Measurements from ENCODE around the gene WAS. TPM values are rescaled to one million over a fixed set of nuclear protein-coding genes. Genes with fewer than 3 reads are reported as not detected.

The WAS gene
- total RNA-seq, 1 experiment from 2014 or later = 0.79 TPM

GRCh38 chrX:48711929-48712505, 28.4 kb downstream of the WAS start (continued):
- TF ChIP-seq ELF4 (CRISPR knock-in tag; IDR thresholded peaks at IDR 0.05; ENCODE audit: low read depth) = no peak
- TF ChIP-seq, protein P1, sequence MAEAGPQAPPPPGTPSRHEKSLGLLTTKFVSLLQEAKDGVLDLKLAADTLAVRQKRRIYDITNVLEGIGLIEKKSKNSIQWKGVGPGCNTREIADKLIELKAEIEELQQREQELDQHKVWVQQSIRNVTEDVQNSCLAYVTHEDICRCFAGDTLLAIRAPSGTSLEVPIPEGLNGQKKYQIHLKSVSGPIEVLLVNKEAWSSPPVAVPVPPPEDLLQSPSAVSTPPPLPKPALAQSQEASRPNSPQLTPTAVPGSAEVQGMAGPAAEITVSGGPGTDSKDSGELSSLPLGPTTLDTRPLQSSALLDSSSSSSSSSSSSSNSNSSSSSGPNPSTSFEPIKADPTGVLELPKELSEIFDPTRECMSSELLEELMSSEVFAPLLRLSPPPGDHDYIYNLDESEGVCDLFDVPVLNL (CRISPR knock-in tag; IDR thresholded peaks at IDR 0.05; ENCODE audit: borderline replicate concordance, low read depth) = no peak

DNA sequence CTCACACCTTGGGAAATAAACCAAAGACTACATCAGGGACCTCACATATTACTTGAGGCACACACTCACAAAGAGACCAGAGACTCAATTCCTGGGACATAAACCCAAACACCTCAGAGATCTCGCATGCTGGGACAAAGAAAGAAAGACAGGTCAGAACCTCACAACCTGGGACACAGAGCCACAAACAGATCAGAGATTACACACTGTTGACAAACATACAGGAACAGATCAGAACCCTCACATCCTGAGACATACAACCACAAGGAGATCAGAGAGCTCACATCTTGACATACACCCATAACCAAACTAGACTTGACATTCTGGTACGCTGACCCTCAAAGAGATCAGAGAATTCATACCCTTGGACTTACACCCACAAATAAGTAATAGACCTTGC, 30.2 kb downstream of the WAS start:
- Mint-ChIP-seq H3K27ac (peak overlapping the region; percentile 7; the same call in 1 of the 2 replicates), H3K27me3 (ENCODE audit: low read depth) (peaks cover 61% of the 10 kb centered on the region), H3K4me1 (no peaks in the 10 kb centered on the region), H3K9me3 (no peaks in the 10 kb centered on the region), H3K4me3 (no peak overlapping the region), H3K36me3 (no peaks in the 10 kb centered on the region)
- CTCF ChIA-PET = no interaction called here
- DNase-seq (ENCODE audit: low spot score) (no peak), ATAC-seq (no peak)
- TF ChIP-seq ZNF425 (CRISPR knock-in tag; conservative IDR thresholded peaks at IDR 0.05) (no peak), GTF2I (CRISPR knock-in tag; conservative IDR thresholded peaks at IDR 0.05) (no peak), IRF2 (CRISPR knock-in tag; IDR thresholded peaks at IDR 0.05; ENCODE audit: borderline replicate concordance, low read depth) (no peak), USF2 (CRISPR knock-in tag; IDR thresholded peaks at IDR 0.05) (no peak), ESRRA (CRISPR knock-in tag; IDR thresholded peaks at IDR 0.05; ENCODE audit: borderline replicate concordance) (no peak), ZNF416 (CRISPR knock-in tag; IDR thresholded peaks at IDR 0.05) (no peak), TCF7 (CRISPR knock-in tag; IDR thresholded peaks at IDR 0.05; ENCODE audit: low read depth) (no peak), NR1H2 (CRISPR knock-in tag; IDR thresholded peaks at IDR 0.05) (no peak), GABPB1 (CRISPR knock-in tag; IDR thresholded peaks at IDR 0.05) (no peak), TEAD1 (CRISPR knock-in tag; IDR thresholded peaks at IDR 0.05) (no peak), CTCF (IDR thresholded peaks at IDR 0.05) (no peak), HMGA2 (CRISPR knock-in tag; IDR thresholded peaks at IDR 0.05) (no peak), NFE2L1 (CRISPR knock-in tag; IDR thresholded peaks at IDR 0.05) (no peak), NFYB (CRISPR knock-in tag; conservative IDR thresholded peaks at IDR 0.05; ENCODE audit: low read depth) (no peak), FOXP1 (CRISPR knock-in tag; IDR thresholded peaks at IDR 0.05; ENCODE audit: borderline replicate concordance) (no peak)
- TF ChIP-seq, protein P2, sequence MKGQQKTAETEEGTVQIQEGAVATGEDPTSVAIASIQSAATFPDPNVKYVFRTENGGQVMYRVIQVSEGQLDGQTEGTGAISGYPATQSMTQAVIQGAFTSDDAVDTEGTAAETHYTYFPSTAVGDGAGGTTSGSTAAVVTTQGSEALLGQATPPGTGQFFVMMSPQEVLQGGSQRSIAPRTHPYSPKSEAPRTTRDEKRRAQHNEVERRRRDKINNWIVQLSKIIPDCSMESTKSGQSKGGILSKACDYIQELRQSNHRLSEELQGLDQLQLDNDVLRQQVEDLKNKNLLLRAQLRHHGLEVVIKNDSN (CRISPR knock-in tag; IDR thresholded peaks at IDR 0.05) = no peak
- POLR2A ChIA-PET = no interaction called here

GRCh38 chrX:48714573-48714972, 31.0 kb downstream of the WAS start:
- DNase-seq (ENCODE audit: low spot score) (no peak), ATAC-seq (no peak)
- H3K9me3 Mint-ChIP-seq = no peaks in the 10 kb centered on the region
- no peaks in the 10 kb centered on the region for H3K36me3 Mint-ChIP-seq
- ChIA-PET POLR2A (no interaction called here), CTCF (no interaction called here)
- H3K4me1 Mint-ChIP-seq = no peaks in the 10 kb centered on the region
- TF ChIP-seq TP53 (CRISPR knock-in tag; IDR thresholded peaks at IDR 0.05) = no peak
- TF ChIP-seq ZNF121 (CRISPR knock-in tag; IDR thresholded peaks at IDR 0.05) = no peak
- H3K27ac Mint-ChIP-seq = no peak overlapping the region
- no peak overlapping the region for H3K4me3 Mint-ChIP-seq
- H3K27me3 Mint-ChIP-seq (ENCODE audit: low read depth) = peaks cover 63% of the 10 kb centered on the region

All from WTC11 (cell line).